Measurements from ENCODE around the gene CALML3. TPM values are rescaled to one million over a fixed set of nuclear protein-coding genes. Genes with fewer than 3 reads are reported as not detected.
A peak's percentile ranks its signal among the peaks of the same experiment; 100 is the strongest.

Gene CALML3
- total RNA-seq, 4 donors from 2014 or later, result not detected

DNA sequence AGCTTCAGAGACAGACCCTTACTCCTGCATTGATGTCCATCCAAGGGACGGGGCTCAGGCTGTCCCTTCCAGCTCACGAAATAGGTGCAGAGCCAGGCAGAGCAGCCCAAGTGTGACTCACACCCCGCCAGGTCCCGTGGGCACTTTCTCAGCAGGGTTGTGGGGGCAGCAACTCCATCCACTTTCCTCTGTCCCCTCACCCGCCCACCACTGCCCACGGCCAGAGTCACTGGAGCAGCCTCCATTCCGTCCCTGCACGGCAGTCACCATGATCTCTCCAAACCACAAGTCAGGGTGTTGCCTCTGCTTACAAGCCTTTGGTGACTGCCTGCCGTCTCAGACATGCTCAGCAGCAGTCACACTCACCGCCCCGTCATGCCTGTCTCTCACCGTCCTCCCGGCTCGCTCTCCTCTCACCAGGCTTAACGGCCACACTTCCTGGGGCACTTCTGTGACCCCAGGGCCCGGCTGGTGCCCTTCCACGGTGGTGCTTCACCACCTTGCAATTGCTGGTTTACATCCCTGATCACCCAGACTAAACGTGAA is 39.3 kb downstream of the CALML3 start:
- no peak for TF ChIP-seq POLR2A (IDR thresholded peaks at IDR 0.05)
- TF ChIP-seq, protein P1, sequence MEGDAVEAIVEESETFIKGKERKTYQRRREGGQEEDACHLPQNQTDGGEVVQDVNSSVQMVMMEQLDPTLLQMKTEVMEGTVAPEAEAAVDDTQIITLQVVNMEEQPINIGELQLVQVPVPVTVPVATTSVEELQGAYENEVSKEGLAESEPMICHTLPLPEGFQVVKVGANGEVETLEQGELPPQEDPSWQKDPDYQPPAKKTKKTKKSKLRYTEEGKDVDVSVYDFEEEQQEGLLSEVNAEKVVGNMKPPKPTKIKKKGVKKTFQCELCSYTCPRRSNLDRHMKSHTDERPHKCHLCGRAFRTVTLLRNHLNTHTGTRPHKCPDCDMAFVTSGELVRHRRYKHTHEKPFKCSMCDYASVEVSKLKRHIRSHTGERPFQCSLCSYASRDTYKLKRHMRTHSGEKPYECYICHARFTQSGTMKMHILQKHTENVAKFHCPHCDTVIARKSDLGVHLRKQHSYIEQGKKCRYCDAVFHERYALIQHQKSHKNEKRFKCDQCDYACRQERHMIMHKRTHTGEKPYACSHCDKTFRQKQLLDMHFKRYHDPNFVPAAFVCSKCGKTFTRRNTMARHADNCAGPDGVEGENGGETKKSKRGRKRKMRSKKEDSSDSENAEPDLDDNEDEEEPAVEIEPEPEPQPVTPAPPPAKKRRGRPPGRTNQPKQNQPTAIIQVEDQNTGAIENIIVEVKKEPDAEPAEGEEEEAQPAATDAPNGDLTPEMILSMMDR (IDR thresholded peaks at IDR 0.05), result no peak
- H3K27ac ChIP-seq, result peak overlapping the region in 1 of 2 donors; percentile 43
- no peaks in the 10 kb centered on the region for H3K36me3 ChIP-seq
- peak in 1 of 2 donors; percentile 33 for DNase-seq
- intact Hi-C loops (cut with DNase I; ENCODE audit: low total_unique reads), result no loop called here
- no peak overlapping the region for H3K4me3 ChIP-seq
- no peaks in the 10 kb centered on the region for H3K4me1 ChIP-seq
- no peaks in the 10 kb centered on the region for H3K27me3 ChIP-seq
- no peaks in the 10 kb centered on the region for H3K9me3 ChIP-seq

GRCh38 chr10:5564537-5565204 is 39.9 kb downstream of the CALML3 start:
- intact Hi-C loops (cut with DNase I; ENCODE audit: low total_unique reads), result no loop called here
- Histone ChIP-seq H3K27ac (no peak overlapping the region), H3K36me3 (no peaks in the 10 kb centered on the region), H3K9me3 (no peaks in the 10 kb centered on the region), H3K4me3 (no peak overlapping the region), H3K27me3 (no peaks in the 10 kb centered on the region), H3K4me1 (no peaks in the 10 kb centered on the region)
- peak in 1 of 2 donors; percentile 7 for DNase-seq
- no peak for TF ChIP-seq POLR2A (IDR thresholded peaks at IDR 0.05)
- TF ChIP-seq, protein P1 (IDR thresholded peaks at IDR 0.05), result no peak

GRCh38 chr10:5565205-5565545 is 40.4 kb downstream of the CALML3 start:
- intact Hi-C loops (cut with DNase I; ENCODE audit: low total_unique reads), result no loop called here
- Histone ChIP-seq H3K27me3 (no peaks in the 10 kb centered on the region), H3K4me1 (no peaks in the 10 kb centered on the region), H3K27ac (no peak overlapping the region), H3K36me3 (no peaks in the 10 kb centered on the region), H3K4me3 (no peak overlapping the region), H3K9me3 (no peaks in the 10 kb centered on the region)
- TF ChIP-seq, protein P1 (IDR thresholded peaks at IDR 0.05), result no peak
- TF ChIP-seq POLR2A (IDR thresholded peaks at IDR 0.05), result no peak
- DNase-seq, result peak in 1 of 2 donors; percentile 9

DNA sequence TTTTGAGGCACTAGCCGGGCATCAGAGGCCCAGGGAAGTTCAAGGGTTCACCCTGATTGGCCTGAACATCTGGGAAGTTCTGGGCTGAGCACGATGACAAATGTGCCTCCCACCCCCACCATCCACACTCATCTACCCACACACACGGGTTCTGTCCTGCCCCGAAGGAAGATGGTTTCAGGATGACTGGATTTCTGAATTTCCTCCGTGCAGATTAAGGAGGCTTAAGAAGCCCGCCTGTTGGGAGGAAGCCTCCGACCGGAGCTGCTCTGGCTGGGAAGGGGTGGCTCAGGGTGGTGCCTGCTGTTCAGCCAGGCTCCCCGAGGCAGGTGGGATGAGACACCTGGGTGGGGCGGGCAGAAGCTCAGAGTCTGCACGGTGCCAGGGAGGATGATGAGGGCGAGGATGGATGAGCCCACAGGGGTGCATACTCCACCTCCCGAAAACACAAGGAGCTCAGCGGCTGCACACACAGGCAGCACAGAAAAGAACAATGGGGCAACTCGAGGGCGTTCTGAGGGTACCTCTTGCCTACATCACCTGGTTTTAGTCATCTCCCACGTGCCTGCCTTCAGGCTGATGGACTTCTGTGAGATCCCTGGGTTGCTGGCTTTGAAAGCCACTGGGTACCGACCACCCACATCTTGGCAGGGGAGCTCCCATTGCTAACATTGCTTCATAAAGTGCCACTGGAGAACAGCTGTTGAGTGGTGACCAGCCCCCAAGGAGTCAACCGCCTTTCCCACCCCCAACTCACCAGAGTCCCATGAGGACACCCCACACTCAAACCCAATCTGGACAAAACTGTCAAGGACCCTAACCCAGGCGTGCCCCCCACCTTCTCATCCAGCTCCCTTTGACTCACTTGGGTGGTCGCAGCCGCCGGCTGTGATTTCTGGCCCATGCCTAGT is 41.2 kb downstream of the CALML3 start:
- no peak for TF ChIP-seq POLR2A (IDR thresholded peaks at IDR 0.05)
- TF ChIP-seq, protein P1 (IDR thresholded peaks at IDR 0.05), result no peak
- intact Hi-C loops (cut with DNase I; ENCODE audit: low total_unique reads), result no loop called here

DNA sequence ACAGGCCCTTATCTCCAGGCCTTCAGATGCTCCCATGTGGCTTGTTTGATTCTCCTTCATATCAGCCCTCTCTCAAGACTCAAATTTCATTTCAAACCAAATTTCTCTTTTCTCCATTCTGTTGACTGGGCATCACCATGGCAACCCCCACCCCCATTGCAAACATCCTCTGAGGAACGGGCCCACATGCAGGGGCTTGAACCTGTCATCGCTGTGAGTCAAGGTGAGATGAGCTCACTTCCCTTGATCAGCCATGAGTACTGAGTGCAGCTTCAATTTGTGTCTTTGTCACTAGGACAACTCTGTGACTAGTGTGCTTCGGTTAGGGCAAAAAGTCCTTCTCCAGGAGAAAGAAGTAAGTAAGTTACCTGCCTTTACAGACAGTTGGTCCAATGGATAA is 41.9 kb downstream of the CALML3 start:
- no peaks in the 10 kb centered on the region for H3K9me3 ChIP-seq
- no peaks in the 10 kb centered on the region for H3K27me3 ChIP-seq
- H3K4me3 ChIP-seq, result no peak overlapping the region
- H3K36me3 ChIP-seq, result no peaks in the 10 kb centered on the region
- H3K27ac ChIP-seq, result no peak overlapping the region
- H3K4me1 ChIP-seq, result no peaks in the 10 kb centered on the region
- TF ChIP-seq, protein P1 (IDR thresholded peaks at IDR 0.05), result no peak
- no peak for TF ChIP-seq POLR2A (IDR thresholded peaks at IDR 0.05)
- intact Hi-C loops (cut with DNase I; ENCODE audit: low total_unique reads), result no loop called here
- no peak for DNase-seq

More for the DNA sequence above, 41.2 kb downstream of the CALML3 start:
- Histone ChIP-seq H3K9me3 (no peaks in the 10 kb centered on the region), H3K4me3 (no peak overlapping the region), H3K36me3 (no peaks in the 10 kb centered on the region), H3K4me1 (no peaks in the 10 kb centered on the region), H3K27ac (no peak overlapping the region), H3K27me3 (no peaks in the 10 kb centered on the region)
- peak; percentile 9 to 10 for DNase-seq

All from uterus (tissue), 4 donors.